AG04450 (cell line): ENCODE data around the gene TTC22. TPM values are rescaled to one million over a fixed set of nuclear protein-coding genes. Genes with fewer than 3 reads are reported as not detected.

Source experiments
- CTCF ChIA-PET: fragments of 300-600, 350-600 bp; formaldehyde crosslinking; extraction: SDS; loops from one replicate; lab custom pipeline; 2022; ENCODE audit warnings: antibody characterized with exemption, inconsistent platforms; lab: Charles Lee
- POLR2A ChIA-PET: fragments of 350-600 bp; formaldehyde crosslinking; extraction: SDS; loops from one replicate; lab custom pipeline; 2021; ENCODE audit warnings: antibody characterized with exemption, inconsistent platforms; lab: Yijun Ruan, JAX
- DNase-seq: peaks from one replicate; pipeline ENCODE4 v3.0.0-alpha.2; 2011; ENCODE audit warnings: low read depth, low spot score
- H3K27ac ChIP-seq: one replicate; pipeline ENCODE4 v1.5.1; 2012; ENCODE audit warnings: low read depth, low read length, control low read depth
- H3K27me3 ChIP-seq: one replicate; pipeline ENCODE4 v1.6.0; 2012; ENCODE audit warnings: low read length; ENCODE audit not compliant: control insufficient read depth, insufficient read depth
- H3K4me3 ChIP-seq: 2 replicates; pipeline ENCODE4 v1.5.1; 2011; ENCODE audit warnings: mild to moderate bottlenecking, low read depth, low read length, control low read depth
- H3K9me3 ChIP-seq: 2 replicates; pipeline ENCODE4 v1.5.1; 2012; ENCODE audit warnings: low read length; ENCODE audit not compliant: control insufficient read depth, insufficient read depth
- polyA plus RNA-seq: library from polyadenylated mRNA; depleted of rRNA; stranded (reverse); fragments of >200 nt; gene quantifications from 2 replicates; pipeline ENCODE4 v1.2.3, GENCODE V29; 2011
- TF ChIP-seq, protein P1 (sequence below): IDR thresholded peaks from 2 replicates; pipeline ENCODE4 v1.5.1; 2011; ENCODE audit warnings: low read depth, low read length, control low read depth, inconsistent platforms

The TTC22 gene
- polyA plus RNA-seq, 1 experiment: not detected

DNA sequence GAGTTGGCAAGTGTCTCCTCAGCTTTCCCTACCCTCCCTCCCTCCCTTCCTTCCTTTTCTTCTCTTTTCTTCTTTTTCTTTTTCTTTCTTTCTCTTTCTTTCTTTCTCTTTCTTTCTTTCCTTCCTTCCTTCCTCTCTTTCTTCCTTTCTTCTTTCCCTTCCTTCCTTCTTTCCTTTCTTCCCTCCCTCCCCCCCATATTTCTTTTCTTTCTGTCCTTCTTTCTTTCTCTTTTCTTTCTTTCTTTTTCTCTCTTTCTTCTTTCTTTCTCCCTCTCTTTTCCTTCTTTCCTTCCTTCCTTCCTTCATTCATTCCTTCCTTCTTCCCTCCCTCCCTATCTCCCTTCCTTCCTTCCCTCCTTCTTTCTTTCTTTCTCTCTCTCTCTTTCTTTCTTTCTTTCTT lies 18.6 kb upstream of the TTC22 start:
- DNase-seq: no peak
- Histone ChIP-seq H3K9me3 (peaks cover 5% of the 10 kb centered on the region; the same call in 1 of the 2 replicates), H3K27me3 (peaks cover 21% of the 10 kb centered on the region), H3K4me3 (no peak overlapping the region), H3K27ac (no peak overlapping the region)
- TF ChIP-seq, protein P1, sequence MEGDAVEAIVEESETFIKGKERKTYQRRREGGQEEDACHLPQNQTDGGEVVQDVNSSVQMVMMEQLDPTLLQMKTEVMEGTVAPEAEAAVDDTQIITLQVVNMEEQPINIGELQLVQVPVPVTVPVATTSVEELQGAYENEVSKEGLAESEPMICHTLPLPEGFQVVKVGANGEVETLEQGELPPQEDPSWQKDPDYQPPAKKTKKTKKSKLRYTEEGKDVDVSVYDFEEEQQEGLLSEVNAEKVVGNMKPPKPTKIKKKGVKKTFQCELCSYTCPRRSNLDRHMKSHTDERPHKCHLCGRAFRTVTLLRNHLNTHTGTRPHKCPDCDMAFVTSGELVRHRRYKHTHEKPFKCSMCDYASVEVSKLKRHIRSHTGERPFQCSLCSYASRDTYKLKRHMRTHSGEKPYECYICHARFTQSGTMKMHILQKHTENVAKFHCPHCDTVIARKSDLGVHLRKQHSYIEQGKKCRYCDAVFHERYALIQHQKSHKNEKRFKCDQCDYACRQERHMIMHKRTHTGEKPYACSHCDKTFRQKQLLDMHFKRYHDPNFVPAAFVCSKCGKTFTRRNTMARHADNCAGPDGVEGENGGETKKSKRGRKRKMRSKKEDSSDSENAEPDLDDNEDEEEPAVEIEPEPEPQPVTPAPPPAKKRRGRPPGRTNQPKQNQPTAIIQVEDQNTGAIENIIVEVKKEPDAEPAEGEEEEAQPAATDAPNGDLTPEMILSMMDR: no peak
- ChIA-PET POLR2A (interaction anchor here (0.5 kb wide), 1 partner anchor 330 kb away, joined by 5 read pairs; no protein-coding TSS in a partner anchor), CTCF (no interaction called here)

DNA sequence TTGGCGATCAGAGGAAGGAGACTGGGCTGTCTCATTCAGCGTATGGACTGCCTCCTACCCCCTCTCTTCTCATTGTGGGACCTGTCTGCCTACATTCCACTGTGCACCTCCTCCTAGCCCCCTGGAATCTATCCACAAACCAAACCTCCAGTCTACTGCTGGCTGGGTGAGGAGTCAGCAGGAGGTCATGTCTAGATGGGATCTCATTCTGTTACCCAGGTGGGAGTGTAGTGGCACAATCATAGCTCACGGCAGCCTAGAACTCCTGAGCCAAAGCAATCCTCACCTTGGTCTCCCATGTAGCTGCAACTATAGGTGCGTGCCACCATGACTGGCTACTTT lies 18.0 kb upstream of the TTC22 start:
- ChIA-PET CTCF (interaction anchor here (1.8 kb wide), 1 partner anchor 125 kb away, joined by 5 read pairs; no protein-coding TSS in a partner anchor), POLR2A (interaction anchor here (0.5 kb wide), 1 partner anchor 330 kb away, joined by 5 read pairs; no protein-coding TSS in a partner anchor)
- Histone ChIP-seq H3K27ac (no peak overlapping the region), H3K27me3 (peaks cover 24% of the 10 kb centered on the region), H3K9me3 (peaks cover 4% of the 10 kb centered on the region), H3K4me3 (no peak overlapping the region)
- no peak for DNase-seq
- TF ChIP-seq, protein P1: no peak

DNA sequence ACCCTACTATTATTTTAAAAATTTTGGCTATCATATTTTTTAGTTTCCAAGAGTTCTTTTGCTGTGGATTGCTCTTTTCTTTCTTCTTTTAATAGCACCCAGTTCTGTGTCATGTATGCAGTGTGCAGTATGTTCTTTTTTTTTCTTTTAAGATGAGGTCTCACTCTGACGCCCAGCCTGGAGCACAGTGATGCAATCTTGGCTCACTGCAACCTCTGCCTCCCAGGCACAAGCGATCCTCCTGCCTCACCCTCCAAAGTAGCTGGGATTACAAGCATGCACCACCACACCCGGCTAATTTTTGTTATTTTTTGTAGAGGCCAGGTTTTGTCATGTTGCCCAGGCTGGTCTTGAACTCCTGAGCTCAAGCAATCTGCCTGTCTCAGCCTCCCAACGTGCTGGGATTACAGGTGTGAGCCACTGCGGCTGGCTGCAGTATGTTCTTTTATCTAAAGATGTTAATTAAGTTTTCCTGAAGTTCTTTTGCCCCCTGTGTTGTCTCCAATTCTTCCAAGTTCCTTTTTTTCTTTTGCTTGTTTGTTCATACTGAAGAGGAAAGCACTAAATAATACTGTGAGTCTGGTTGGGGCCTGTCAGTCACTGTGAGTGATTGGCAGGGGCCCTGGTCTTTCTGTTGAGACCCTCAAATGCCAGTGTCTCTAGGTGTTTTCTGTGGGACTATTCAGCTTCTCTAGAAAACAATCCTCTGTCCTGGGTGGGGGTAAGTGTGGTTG lies 17.5 kb upstream of the TTC22 start:
- CTCF ChIA-PET: interaction anchor here (1.8 kb wide), 1 partner anchor 126 kb away, joined by 5 read pairs; no protein-coding TSS in a partner anchor
- no peak for DNase-seq
- TF ChIP-seq, protein P1: no peak
- no peak overlapping the region for H3K4me3 ChIP-seq
- H3K27ac ChIP-seq: no peak overlapping the region
- no peaks in the 10 kb centered on the region; the same call in 1 of the 2 replicates for H3K9me3 ChIP-seq
- POLR2A ChIA-PET: no interaction called here
- peaks cover 27% of the 10 kb centered on the region for H3K27me3 ChIP-seq

DNA sequence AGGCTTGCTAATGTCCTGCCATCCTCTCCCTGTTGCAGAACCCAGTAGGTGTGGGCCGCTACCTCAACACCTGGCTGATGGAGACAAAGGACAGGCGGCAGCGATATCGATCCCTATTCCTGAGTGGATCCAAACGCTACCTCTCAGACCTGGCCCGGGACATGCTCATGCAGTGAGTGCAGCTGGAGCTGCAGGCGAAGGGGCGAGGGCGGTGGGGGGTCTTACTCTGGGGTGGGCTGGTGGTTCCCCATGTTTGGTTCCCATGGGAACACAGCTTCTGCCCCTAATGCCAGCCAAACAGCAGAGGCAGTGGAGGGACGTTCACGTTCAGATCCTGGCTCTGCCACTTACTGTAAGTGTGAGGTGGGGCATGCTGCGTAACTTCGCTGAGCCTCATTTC lies 15.8 kb upstream of the TTC22 start:
- H3K27ac ChIP-seq: no peak overlapping the region
- H3K27me3 ChIP-seq: peaks cover 41% of the 10 kb centered on the region
- no peaks in the 10 kb centered on the region; the same call in 1 of the 2 replicates for H3K9me3 ChIP-seq
- no peak overlapping the region for H3K4me3 ChIP-seq
- CTCF ChIA-PET: no interaction called here
- TF ChIP-seq, protein P1: no peak
- POLR2A ChIA-PET: no interaction called here
- DNase-seq: no peak

DNA sequence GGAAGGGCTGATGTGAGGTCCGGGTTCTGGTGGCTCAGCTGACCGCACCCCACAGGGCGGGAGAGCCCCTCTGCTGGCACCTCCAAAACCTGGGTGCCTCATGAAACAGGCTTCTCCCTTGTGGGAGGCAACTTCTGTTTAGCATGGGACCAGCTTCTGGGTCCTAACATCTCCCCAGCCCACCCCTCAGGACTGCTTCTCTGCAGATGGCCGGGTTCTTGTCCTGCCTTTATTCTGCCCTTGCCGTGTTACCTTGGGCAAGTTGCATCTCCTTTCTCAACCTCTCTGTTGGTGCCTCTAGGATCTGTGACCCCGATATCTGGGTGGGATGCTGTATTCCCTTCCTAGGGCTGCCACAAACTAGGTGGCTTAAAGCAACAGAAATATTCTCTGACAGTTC lies 15.0 kb upstream of the TTC22 start:
- Histone ChIP-seq H3K9me3 (no peaks in the 10 kb centered on the region; the same call in 1 of the 2 replicates), H3K4me3 (no peak overlapping the region), H3K27me3 (peaks cover 41% of the 10 kb centered on the region), H3K27ac (no peak overlapping the region)
- POLR2A ChIA-PET: no interaction called here
- no peak for DNase-seq
- TF ChIP-seq, protein P1: no peak
- CTCF ChIA-PET: no interaction called here
